Panc1 (cell line): Measurements from ENCODE around the gene LRMDA. TPM values are rescaled to one million over a fixed set of nuclear protein-coding genes. Genes with fewer than 3 reads are reported as not detected.

ENCODE experiments used
- ATAC-seq: fragments of 200-7000 bp; cut with Tn5 transposase; 2 replicates; pipeline ENCODE4 v1.9.1; 2020; ENCODE audit warnings: mild to moderate bottlenecking, moderate library complexity
- BruUV-seq: library from RNA; stranded (reverse); fragments of 400-500 nt; replicated peaks from 2 replicates; lab custom pipeline; 2021; lab: Mats Ljungman, UMichigan
- CTCF ChIA-PET: fragments of 300-600 bp; sonication (Branson Sonifier 250); formaldehyde crosslinking; loops from one replicate; lab custom pipeline; 2022; ENCODE audit warnings: antibody characterized with exemption; lab: Charles Lee
- POLR2A ChIA-PET: fragments of 300-600 bp; sonication (Branson Sonifier 250); formaldehyde crosslinking; loops from one replicate; lab custom pipeline; 2022; ENCODE audit warnings: antibody characterized with exemption; lab: Charles Lee
- DNase-seq: peaks from one replicate; pipeline ENCODE4 v3.0.0-alpha.2; 2010; ENCODE audit warnings: low read depth, low spot score
- H3K27ac ChIP-seq: 2 replicates; pipeline ENCODE4 v1.5.1; 2011; ENCODE audit warnings: mild to moderate bottlenecking, low read length, inconsistent platforms
- H3K27me3 ChIP-seq: fragments of 200-500 bp; sonication (Bioruptor generic); 2 replicates; pipeline ENCODE4 v1.6.0; 2014; ENCODE audit warnings: low read length, inconsistent platforms; ENCODE audit not compliant: control insufficient read depth, insufficient read depth
- H3K36me3 ChIP-seq: fragments of 200-500 bp; sonication (Bioruptor generic); 2 replicates; pipeline ENCODE4 v1.5.1; 2014; ENCODE audit warnings: inconsistent platforms, mild to moderate bottlenecking, low read length, moderate library complexity; ENCODE audit not compliant: control insufficient read depth, insufficient read depth
- H3K4me1 ChIP-seq: 2 replicates; pipeline ENCODE4 v1.5.1; 2011; ENCODE audit warnings: inconsistent platforms, mild to moderate bottlenecking, low read length, moderate library complexity; ENCODE audit not compliant: control insufficient read depth, insufficient read depth
- H3K4me3 ChIP-seq, 2 experiments: 2 replicates each; pipeline ENCODE4 v1.5.1; 2011 to 2012; ENCODE audit warnings: low read depth in 2 of 2, low read length in 2 of 2, mild to moderate bottlenecking in 2 of 2, inconsistent platforms in 1 of 2, moderate library complexity in 1 of 2
- H3K9me3 ChIP-seq: fragments of 200-500 bp; sonication (Bioruptor generic); 2 replicates; pipeline ENCODE4 v1.5.1; 2014; ENCODE audit warnings: low read depth, mild to moderate bottlenecking, inconsistent platforms, low read length, moderate library complexity; ENCODE audit not compliant: control insufficient read depth, insufficient read depth
- CTCF ChIP-seq: fragments of 450-650 bp; IDR thresholded peaks from 2 replicates; pipeline ENCODE4 v1.5.1; 2017; ENCODE audit warnings: mild to moderate bottlenecking
- POLR2AphosphoS5 ChIP-seq: IDR thresholded peaks from 2 replicates; pipeline ENCODE4 v1.6.1; 2012; ENCODE audit warnings: mild to moderate bottlenecking, low read depth, low read length, moderate library complexity
- REST ChIP-seq, 2 experiments: IDR thresholded peaks; 2 replicates each; pipeline ENCODE4 v1.6.1; 2011 to 2012; ENCODE audit warnings: low read depth in 2 of 2, control low read depth in 1 of 2, low read length in 1 of 2, mild to moderate bottlenecking in 1 of 2, moderate library complexity in 1 of 2; ENCODE audit not compliant: insufficient read depth in 1 of 2
- SIN3A ChIP-seq: IDR thresholded peaks from 2 replicates; pipeline ENCODE4 v1.6.1; 2012; ENCODE audit warnings: low read depth, mild to moderate bottlenecking, low read length, moderate library complexity, borderline replicate concordance; ENCODE audit not compliant: insufficient read depth
- TCF7L2 ChIP-seq: IDR thresholded peaks from 2 replicates; pipeline ENCODE4 v1.6.1; 2011; ENCODE audit warnings: mild to moderate bottlenecking, low read depth, low read length, inconsistent platforms
- in situ Hi-C: cut with HindIII; loops from 2 replicates; pipeline ENCODE4 v1.10.0; 2016; ENCODE audit warnings: low sequenced_read_pairs, low pct_unique_long_range_greater_than_20kb
- intact Hi-C: fragments of 100-400 bp; cut with micrococcal nuclease; formaldehyde crosslinking; loops from one replicate; pipeline ENCODE4 v1.10.0; 2022; ENCODE audit not compliant: unreplicated experiment
- total RNA-seq: library from RNA; stranded (reverse); gene quantifications from one replicate; pipeline ENCODE4 v1.2.1, GENCODE V29; 2021; ENCODE audit not compliant: unreplicated experiment

LRMDA gene
- total RNA-seq, 1 experiment from 2014 or later = 1.2 TPM

- ATAC-seq (no peak), DNase-seq (no peak)
- Histone ChIP-seq H3K27ac (no peak overlapping the region), H3K4me3 (no peak overlapping the region), H3K27me3 (0 out of 2 replicates have a peak, but pooled peaks cover 3% of the 10 kb centered on the region), H3K36me3 (no peaks in the 10 kb centered on the region), H3K9me3 (no peaks in the 10 kb centered on the region), H3K4me1 (no peaks in the 10 kb centered on the region)
- BruUV-seq = no TSS peak
- no peak for TF ChIP-seq SIN3A
- no peak for TF ChIP-seq CTCF
- TF ChIP-seq POLR2AphosphoS5 = no peak
- no peak for TF ChIP-seq REST (IDR thresholded peaks at IDR 0.05; ENCODE audit: insufficient read depth in 1 of 2, low read depth in 2 of 2, low read length in 1 of 2)
- no peak for TF ChIP-seq TCF7L2
- POLR2A ChIA-PET = no interaction called here
- in situ Hi-C loops = no loop called here
- intact Hi-C loops = no loop called here
- CTCF ChIA-PET = no interaction called here
Observed at GRCh38 chr10:76082956-76083355, 651.5 kb downstream of the LRMDA start.

- no peak for ATAC-seq
- BruUV-seq = no TSS peak
- Histone ChIP-seq H3K27me3 (0 out of 2 replicates have a peak, but pooled peaks cover 3% of the 10 kb centered on the region), H3K9me3 (no peaks in the 10 kb centered on the region), H3K27ac (no peak overlapping the region), H3K36me3 (no peaks in the 10 kb centered on the region), H3K4me3 (no peak overlapping the region), H3K4me1 (no peaks in the 10 kb centered on the region)
- DNase-seq = no peak
- CTCF ChIA-PET = no interaction called here
- intact Hi-C loops = no loop called here
- POLR2A ChIA-PET = no interaction called here
- TF ChIP-seq CTCF = no peak
- TF ChIP-seq TCF7L2 = no peak
- no peak for TF ChIP-seq POLR2AphosphoS5
- TF ChIP-seq SIN3A = no peak
- TF ChIP-seq REST (IDR thresholded peaks at IDR 0.05; ENCODE audit: insufficient read depth in 1 of 2, low read depth in 2 of 2, low read length in 1 of 2) = no peak
- in situ Hi-C loops = no loop called here
Observed at GRCh38 chr10:76085002-76085816, 653.8 kb downstream of the LRMDA start.
